ENCODE measurements around the gene MAGEA12.
"Not testable (repeated sequence)": the region's sequence is repeated elsewhere in the genome, so short reads cannot be mapped to it uniquely, and the experiment has no call there.

Gene MAGEA12

DNA sequence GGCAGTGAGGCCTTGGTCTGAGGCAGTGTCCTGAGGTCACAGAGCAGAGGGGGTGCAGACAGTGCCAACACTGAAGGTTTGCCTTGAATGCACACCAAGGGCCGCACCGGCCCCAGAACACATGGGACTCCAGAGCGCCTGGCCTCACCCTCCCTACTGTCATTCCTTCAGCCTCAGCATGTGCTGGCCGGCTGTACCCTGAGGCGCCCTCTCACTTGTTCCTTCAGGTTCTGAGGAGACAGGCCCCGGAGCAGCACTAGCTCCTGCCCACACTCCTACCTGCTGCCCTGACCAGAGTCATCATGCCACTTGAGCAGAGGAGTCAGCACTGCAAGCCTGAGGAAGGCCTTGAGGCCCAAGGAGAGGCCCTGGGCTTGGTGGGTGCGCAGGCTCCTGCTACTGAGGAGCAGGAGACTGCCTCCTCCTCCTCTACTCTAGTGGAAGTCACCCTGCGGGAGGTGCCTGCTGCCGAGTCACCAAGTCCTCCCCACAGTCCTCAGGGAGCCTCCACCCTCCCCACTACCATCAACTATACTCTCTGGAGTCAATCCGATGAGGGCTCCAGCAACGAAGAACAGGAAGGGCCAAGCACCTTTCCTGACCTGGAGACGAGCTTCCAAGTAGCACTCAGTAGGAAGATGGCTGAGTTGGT lies 2.4 kb downstream of the MAGEA12 start:
- H3K9ac ChIP-seq (ENCODE audit: low read depth, low read length) = no peak overlapping the region
- H3K4me3 ChIP-seq (ENCODE audit: low read depth in 1 of 2, low read length in 2 of 2) = no peak overlapping the region
- no peaks in the 10 kb centered on the region for H4K20me1 ChIP-seq (ENCODE audit: insufficient read depth, low read length)
- ATAC-seq (ENCODE audit: insufficient read depth, low read depth) (no peak), DNase-seq (no peak)
- H2AFZ ChIP-seq (ENCODE audit: low read depth, low read length) = no peak overlapping the region
- H3K9me3 ChIP-seq (ENCODE audit: insufficient read depth, low read length, severe bottlenecking) = no peaks in the 10 kb centered on the region
- H3K4me1 ChIP-seq (ENCODE audit: insufficient read depth, low read length) = no peaks in the 10 kb centered on the region
- no peaks in the 10 kb centered on the region for H3K27me3 ChIP-seq (ENCODE audit: insufficient read depth, low read length, poor library complexity)
- no peaks in the 10 kb centered on the region for H3K79me2 ChIP-seq (ENCODE audit: insufficient read depth, low read length)
- H3K27ac ChIP-seq (ENCODE audit: low read length) = no peak overlapping the region
- H3K4me2 ChIP-seq (ENCODE audit: insufficient read depth, low read length) = no peak overlapping the region
- H3K36me3 ChIP-seq (ENCODE audit: insufficient read depth, low read length) = no peaks in the 10 kb centered on the region
- TF ChIP-seq CTCF (IDR thresholded peaks at IDR 0.05; ENCODE audit: borderline replicate concordance, extremely low read depth, low read length, poor library complexity, severe bottlenecking) = no peak
- no peak for TF ChIP-seq EZH2 (IDR thresholded peaks at IDR 0.05; ENCODE audit: borderline replicate concordance, low read depth, low read length, severe bottlenecking)

- not testable (repeated sequence) for H2AFZ ChIP-seq (ENCODE audit: low read depth, low read length); H3K4me3 ChIP-seq (ENCODE audit: low read depth in 1 of 2, low read length in 2 of 2); H3K27me3 ChIP-seq (ENCODE audit: insufficient read depth, low read length, poor library complexity); DNase-seq; H3K36me3 ChIP-seq (ENCODE audit: insufficient read depth, low read length); H3K9ac ChIP-seq (ENCODE audit: low read depth, low read length); H4K20me1 ChIP-seq (ENCODE audit: insufficient read depth, low read length); H3K4me2 ChIP-seq (ENCODE audit: insufficient read depth, low read length); ATAC-seq (ENCODE audit: insufficient read depth, low read depth); H3K27ac ChIP-seq (ENCODE audit: low read length); H3K4me1 ChIP-seq (ENCODE audit: insufficient read depth, low read length); H3K79me2 ChIP-seq (ENCODE audit: insufficient read depth, low read length); H3K9me3 ChIP-seq (ENCODE audit: insufficient read depth, low read length, severe bottlenecking)
Measured at GRCh38 chrX:152736528-152736927, 3.0 kb downstream of the MAGEA12 start.

DNA sequence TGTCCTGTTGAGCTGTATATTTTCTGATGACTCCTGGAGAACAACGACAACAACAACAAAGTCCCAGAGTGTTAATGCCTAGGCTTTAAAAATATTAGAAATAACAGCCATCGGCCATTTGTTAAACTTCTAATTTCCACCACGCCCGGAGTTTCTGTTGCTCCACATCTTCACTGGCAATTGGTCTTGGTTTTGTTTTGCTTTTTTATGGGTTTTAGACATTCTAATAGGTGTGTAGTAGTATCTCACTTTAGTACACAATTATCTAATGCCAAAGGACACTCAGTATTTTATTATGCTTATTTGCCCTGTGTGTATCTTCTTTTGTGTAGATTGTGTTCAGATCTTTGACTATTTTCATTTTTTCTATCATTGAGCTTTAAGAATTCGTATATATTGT lies 5.0 kb downstream of the MAGEA12 start:
- DNase-seq (no peak), ATAC-seq (ENCODE audit: insufficient read depth, low read depth) (no peak)
- Histone ChIP-seq H3K36me3 (ENCODE audit: insufficient read depth, low read length) (no peaks in the 10 kb centered on the region), H3K4me2 (ENCODE audit: insufficient read depth, low read length) (no peak overlapping the region), H3K27me3 (ENCODE audit: insufficient read depth, low read length, poor library complexity) (no peaks in the 10 kb centered on the region), H3K9ac (ENCODE audit: low read depth, low read length) (no peak overlapping the region), H2AFZ (ENCODE audit: low read depth, low read length) (no peak overlapping the region), H3K4me3 (ENCODE audit: low read depth in 1 of 2, low read length in 2 of 2) (no peak overlapping the region), H3K27ac (ENCODE audit: low read length) (no peak overlapping the region), H4K20me1 (ENCODE audit: insufficient read depth, low read length) (no peaks in the 10 kb centered on the region), H3K79me2 (ENCODE audit: insufficient read depth, low read length) (no peaks in the 10 kb centered on the region), H3K9me3 (ENCODE audit: insufficient read depth, low read length, severe bottlenecking) (no peaks in the 10 kb centered on the region), H3K4me1 (ENCODE audit: insufficient read depth, low read length) (no peaks in the 10 kb centered on the region)
- TF ChIP-seq EZH2 (IDR thresholded peaks at IDR 0.05; ENCODE audit: borderline replicate concordance, low read depth, low read length, severe bottlenecking) (no peak), CTCF (IDR thresholded peaks at IDR 0.05; ENCODE audit: borderline replicate concordance, extremely low read depth, low read length, poor library complexity, severe bottlenecking) (no peak)

- H4K20me1 ChIP-seq (ENCODE audit: insufficient read depth, low read length); H3K4me2 ChIP-seq (ENCODE audit: insufficient read depth, low read length); H3K36me3 ChIP-seq (ENCODE audit: insufficient read depth, low read length); H2AFZ ChIP-seq (ENCODE audit: low read depth, low read length); ATAC-seq (ENCODE audit: insufficient read depth, low read depth); H3K4me1 ChIP-seq (ENCODE audit: insufficient read depth, low read length); H3K4me3 ChIP-seq (ENCODE audit: low read depth in 1 of 2, low read length in 2 of 2); H3K9me3 ChIP-seq (ENCODE audit: insufficient read depth, low read length, severe bottlenecking); H3K79me2 ChIP-seq (ENCODE audit: insufficient read depth, low read length); DNase-seq; H3K27me3 ChIP-seq (ENCODE audit: insufficient read depth, low read length, poor library complexity); H3K9ac ChIP-seq (ENCODE audit: low read depth, low read length); H3K27ac ChIP-seq (ENCODE audit: low read length): not testable (repeated sequence)
Measured at GRCh38 chrX:152753686-152754650, 20.4 kb downstream of the MAGEA12 start, which contains the start of gene MAGEA2. TSS of gene MAGEA2 (minus strand) at chrX:152753842. CDS start at chrX:152751363, 2,479 bp downstream.

GRCh38 chrX:152754871-152755270 lies 21.3 kb downstream of the MAGEA12 start:
- DNase-seq = not testable (repeated sequence)

GRCh38 chrX:152758918-152759317 lies 25.4 kb downstream of the MAGEA12 start, which contains the start of gene CSAG3:
TSS of gene CSAG3 (plus strand) at chrX:152759218.
- DNase-seq; H3K36me3 ChIP-seq (ENCODE audit: insufficient read depth, low read length); H3K9ac ChIP-seq (ENCODE audit: low read depth, low read length); ATAC-seq (ENCODE audit: insufficient read depth, low read depth); H3K27ac ChIP-seq (ENCODE audit: low read length); H3K4me2 ChIP-seq (ENCODE audit: insufficient read depth, low read length); H3K4me1 ChIP-seq (ENCODE audit: insufficient read depth, low read length); H3K79me2 ChIP-seq (ENCODE audit: insufficient read depth, low read length); H2AFZ ChIP-seq (ENCODE audit: low read depth, low read length); H3K9me3 ChIP-seq (ENCODE audit: insufficient read depth, low read length, severe bottlenecking); H3K27me3 ChIP-seq (ENCODE audit: insufficient read depth, low read length, poor library complexity); H3K4me3 ChIP-seq (ENCODE audit: low read depth in 1 of 2, low read length in 2 of 2); H4K20me1 ChIP-seq (ENCODE audit: insufficient read depth, low read length): not testable (repeated sequence)

More at GRCh38 chrX:152754871-152755270, 21.3 kb downstream of the MAGEA12 start:
- H3K79me2 ChIP-seq (ENCODE audit: insufficient read depth, low read length); H3K4me2 ChIP-seq (ENCODE audit: insufficient read depth, low read length); H3K27me3 ChIP-seq (ENCODE audit: insufficient read depth, low read length, poor library complexity); H3K4me3 ChIP-seq (ENCODE audit: low read depth in 1 of 2, low read length in 2 of 2); H3K9me3 ChIP-seq (ENCODE audit: insufficient read depth, low read length, severe bottlenecking); H4K20me1 ChIP-seq (ENCODE audit: insufficient read depth, low read length); H3K4me1 ChIP-seq (ENCODE audit: insufficient read depth, low read length); H3K36me3 ChIP-seq (ENCODE audit: insufficient read depth, low read length); ATAC-seq (ENCODE audit: insufficient read depth, low read depth); H2AFZ ChIP-seq (ENCODE audit: low read depth, low read length); H3K27ac ChIP-seq (ENCODE audit: low read length); H3K9ac ChIP-seq (ENCODE audit: low read depth, low read length): not testable (repeated sequence)
